K562 (cell line): ENCODE measurements around the gene SERINC3. TPM values are rescaled to one million over a fixed set of nuclear protein-coding genes. Genes with fewer than 3 reads are reported as not detected.

ENCODE experiments used
- NFATC3 ChIP-seq: fragments of 450-650 bp; IDR thresholded peaks from 2 replicates; pipeline ENCODE4 v1.6.1; 2017; ENCODE audit warnings: mild to moderate bottlenecking
- ZNF407 ChIP-seq: fragments of 450-650 bp; IDR thresholded peaks from 2 replicates; pipeline ENCODE4 v1.6.1; 2016; ENCODE audit warnings: low read depth
- polyA plus RNA-seq, 8 experiments: library from polyadenylated mRNA; depleted of rRNA in 4 of 8; stranded (reverse) in 5 of 8; unstranded in 3 of 8; fragments of >200 nt; fragmentation: Nextera tagmentation in 2 of 8; fragmentation: Illumina TruSeq in 1 of 8; extraction: Ambion mirVana in 2 of 8; extraction: Trizol in 1 of 8; gene quantifications; 2 replicates each; pipeline versions ENCODE4 v1.2.1 to v1.2.3, GENCODE V29; 2011 to 2014; ENCODE audit warnings: inconsistent platforms in 1 of 8, missing spikeins in 1 of 8
- total RNA-seq, 7 experiments: library from RNA; depleted of rRNA in 6 of 7; stranded (reverse); fragments of >200 nt in 6 of 7; fragmentation: Illumina TruSeq in 2 of 7; extraction: Trizol in 2 of 7; gene quantifications; 2 replicates each; pipeline versions ENCODE4 v1.2.1 to v1.2.3, GENCODE V29; 2011 to 2021; ENCODE audit warnings: low replicate concordance in 1 of 7
- TF ChIP-seq, protein P1 (sequence below), 2 experiments: fragments of 200-800 bp in 1 of 2; sonication (Bioruptor generic) in 1 of 2; sonication (generic) in 1 of 2; formaldehyde crosslinking in 1 of 2; IDR thresholded peaks in 1 of 2; conservative IDR thresholded peaks in 1 of 2; 2 replicates each; pipeline versions ENCODE4 v1.5.0 to v1.6.1; 2016 to 2020; ENCODE audit warnings: missing compliant biosample characterization in 1 of 2, missing genetic modification characterization in 1 of 2, missing genetic modification reagents in 1 of 2

Gene SERINC3
- total and polyA plus RNA-seq, 9 of the 15 experiments (the other 6 are each of a cell fraction or from before 2014, with no cell fraction given) = 24.7 to 107 (median 48.8) TPM

GRCh38 chr20:44559302-44559701 lies 37.4 kb upstream of the SERINC3 start (continued):
- TF ChIP-seq, protein P1, sequence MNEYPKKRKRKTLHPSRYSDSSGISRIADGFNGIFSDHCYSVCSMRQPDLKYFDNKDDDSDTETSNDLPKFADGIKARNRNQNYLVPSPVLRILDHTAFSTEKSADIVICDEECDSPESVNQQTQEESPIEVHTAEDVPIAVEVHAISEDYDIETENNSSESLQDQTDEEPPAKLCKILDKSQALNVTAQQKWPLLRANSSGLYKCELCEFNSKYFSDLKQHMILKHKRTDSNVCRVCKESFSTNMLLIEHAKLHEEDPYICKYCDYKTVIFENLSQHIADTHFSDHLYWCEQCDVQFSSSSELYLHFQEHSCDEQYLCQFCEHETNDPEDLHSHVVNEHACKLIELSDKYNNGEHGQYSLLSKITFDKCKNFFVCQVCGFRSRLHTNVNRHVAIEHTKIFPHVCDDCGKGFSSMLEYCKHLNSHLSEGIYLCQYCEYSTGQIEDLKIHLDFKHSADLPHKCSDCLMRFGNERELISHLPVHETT (CRISPR knock-in tag; conservative IDR thresholded peaks at IDR 0.05 in 1 of 2, IDR thresholded peaks at IDR 0.05 in 1 of 2) = no peak
- no peak for TF ChIP-seq ZNF407
- no peak for TF ChIP-seq NFATC3
- TF ChIP-seq, all 486 proteins: peak for 0
